ENCODE measurements around the gene GPC2. TPM values are rescaled to one million over a fixed set of nuclear protein-coding genes. Genes with fewer than 3 reads are reported as not detected.
A peak's percentile ranks its signal among the peaks of the same experiment; 100 is the strongest.

Gene GPC2
- total RNA-seq, 1 experiment from 2014 or later: 45.2 TPM

GRCh38 chr7:100163006-100163531 lies 14.1 kb downstream of the GPC2 start:
- DNase-seq: peak; percentile 55
- Histone ChIP-seq H3K79me1 (ENCODE audit: insufficient read depth, low read depth, low read length, poor library complexity, severe bottlenecking) (no peaks in the 10 kb centered on the region), H3K79me2 (ENCODE audit: insufficient read depth, low read length) (no peaks in the 10 kb centered on the region), H4K8ac (replicated peaks; ENCODE audit: insufficient read length, low read depth, low read length) (no peak overlapping the region), H3K9me3 (ENCODE audit: control insufficient read depth, low read depth, low read length) (no peaks in the 10 kb centered on the region), H3K56ac (ENCODE audit: insufficient read length, low read depth, low read length) (no peak overlapping the region), H2BK5ac (ENCODE audit: insufficient read length, low read length) (no peak overlapping the region), H3K4me2 (ENCODE audit: insufficient read depth, insufficient read length, low read length) (no peak overlapping the region), H3K27ac (ENCODE audit: insufficient read length, low read depth, low read length) (no peak overlapping the region), H3K23ac (ENCODE audit: insufficient read length, low read depth, low read length) (no peak overlapping the region), H3T11ph (ENCODE audit: low read length) (no peak overlapping the region), H2AFZ (ENCODE audit: low read length) (no peak overlapping the region), H3K9ac (ENCODE audit: extremely low read depth, insufficient read length, low read length) (no peak overlapping the region), H2BK12ac (ENCODE audit: insufficient read length, low read depth, low read length) (no peak overlapping the region), H2BK15ac (ENCODE audit: low read depth, low read length) (no peak overlapping the region), H3K27me3 (ENCODE audit: insufficient read depth, low read length) (no peaks in the 10 kb centered on the region; the same call in 1 of the 2 replicates), H3K4ac (ENCODE audit: low read depth, low read length) (no peak overlapping the region), H2BK120ac (ENCODE audit: low read depth, low read length, poor library complexity, severe bottlenecking) (no peak overlapping the region), H4K20me1 (ENCODE audit: control insufficient read depth, insufficient read depth, insufficient read length) (no peaks in the 10 kb centered on the region), H4K5ac (ENCODE audit: insufficient read length, low read depth, low read length) (no peak overlapping the region), H2BK20ac (ENCODE audit: low read depth, low read length, poor library complexity, severe bottlenecking) (no peak overlapping the region), H3K18ac (ENCODE audit: insufficient read length, low read depth, low read length) (no peak overlapping the region), H2AK5ac (ENCODE audit: insufficient read length, low read length) (no peak overlapping the region), H4K91ac (ENCODE audit: insufficient read length, low read depth, low read length) (no peak overlapping the region), H3K23me2 (ENCODE audit: insufficient read length, low read depth, low read length, poor library complexity, severe bottlenecking) (peaks cover 7% of the 10 kb centered on the region), H3K14ac (ENCODE audit: insufficient read depth, low read length) (no peak overlapping the region), H3K4me1 (ENCODE audit: insufficient read depth, low read length) (peaks cover 7% of the 10 kb centered on the region)
- H3K4me1 Mint-ChIP-seq: peaks cover 22 to 32% of the 10 kb centered on the region in 2 experiments
- no CpG with 5 or more reads among the region's 6 CpGs for WGBS (ENCODE audit: extremely low coverage, insufficient read length, low lambda C conversion rate)
- H3K9me3 Mint-ChIP-seq: no peaks in the 10 kb centered on the region; a peak in 1 of 5 replicates
- H3K27me3 Mint-ChIP-seq (ENCODE audit: low read depth): peaks cover 23% of the 10 kb centered on the region
- H3K27ac Mint-ChIP-seq: no peak overlapping the region
- H3K36me3 Mint-ChIP-seq (ENCODE audit: insufficient read depth in 1 of 3, low read depth in 3 of 3): no peaks in the 10 kb centered on the region; a peak in 1 of 7 replicates
- no peak for TF ChIP-seq CTCF (conservative IDR thresholded peaks at IDR 0.05)
- no peak overlapping the region; a peak in 1 of 5 replicates for H3K4me3 Mint-ChIP-seq

All from H9 (cell line).